HepG2 (cell line): ENCODE measurements around the gene LYZL6. TPM values are rescaled to one million over a fixed set of nuclear protein-coding genes. Genes with fewer than 3 reads are reported as not detected.

Source experiments
- ATAC-seq: fragments of 200-7000 bp; cut with Tn5 transposase; 3 replicates; pipeline ENCODE4 v1.9.1; 2020; ENCODE audit warnings: mild to moderate bottlenecking, moderate library complexity
- BruUV-seq: library from RNA; stranded (reverse); fragments of 400-500 nt; replicated peaks from 2 replicates; lab custom pipeline; 2021; lab: Mats Ljungman, UMichigan
- CTCF ChIA-PET: fragments of 300-600 bp; formaldehyde crosslinking; extraction: SDS; loops from one replicate; lab custom pipeline; 2021; ENCODE audit warnings: low total read pairs, inconsistent platforms, low intra/inter-chr PET ratio; lab: Yijun Ruan, JAX
- POLR2A ChIA-PET: fragments of 350-600 bp; sonication (Branson Sonifier 250); formaldehyde crosslinking; loops from one replicate; lab custom pipeline; 2020; ENCODE audit warnings: antibody characterized with exemption, inconsistent platforms; lab: Yijun Ruan, JAX
- DNase-seq: peaks from one replicate; pipeline ENCODE4 v3.0.0-alpha.2; 2015; ENCODE audit warnings: low spot score
- FAIRE-seq: peaks from 3 replicates; lab custom pipeline; 2011; peaks lifted over from hg19 to GRCh38; lab: Jason Lieb, UNC
- H2AFZ ChIP-seq: one replicate; pipeline ENCODE4 v1.6.1; 2011; ENCODE audit warnings: low read length, inconsistent platforms
- H3K27ac ChIP-seq: fragments of 300-600 bp; 3 replicates; pipeline ENCODE4 v1.8.0; 2011; ENCODE audit warnings: mixed run types, mild to moderate bottlenecking, mixed read lengths, low read length, inconsistent platforms; ENCODE audit not compliant: insufficient read depth; ENCODE audit errors: extremely low read length
- H3K27me3 ChIP-seq, 2 experiments: fragments of 200-600 bp in 1 of 2; 2 replicates in 1 of 2; 3 replicates in 1 of 2; pipeline versions ENCODE4 v1.6.0 to v1.8.0; 2011; ENCODE audit warnings: low read length in 2 of 2, mild to moderate bottlenecking in 2 of 2, moderate library complexity in 2 of 2, inconsistent platforms in 1 of 2; ENCODE audit not compliant: insufficient read depth in 2 of 2, control insufficient read depth in 1 of 2
- H3K36me3 ChIP-seq, 2 experiments: fragments of 200-600 bp in 1 of 2; replicated peaks in 1 of 2; 2 replicates in 1 of 2; 3 replicates in 1 of 2; pipeline versions ENCODE4 v1.5.1 to v1.8.0; 2011; ENCODE audit warnings: low read length in 2 of 2, inconsistent platforms in 1 of 2; ENCODE audit not compliant: insufficient read depth in 2 of 2, control insufficient read depth in 1 of 2
- H3K4me1 ChIP-seq: 2 replicates; pipeline ENCODE4 v1.5.1; 2012; ENCODE audit warnings: low read length, inconsistent platforms; ENCODE audit not compliant: insufficient read depth
- H3K4me2 ChIP-seq: 2 replicates; pipeline ENCODE4 v1.6.0; 2011; ENCODE audit warnings: low read depth, low read length, inconsistent platforms
- H3K4me3 ChIP-seq, 3 experiments: fragments of 200-600 bp in 1 of 3; sonication (generic), shearing (Covaris generic) in 1 of 3; replicated peaks in 1 of 3; 2 replicates each; pipeline ENCODE4 v1.5.1; 2011 to 2016; ENCODE audit warnings: low read length in 3 of 3, inconsistent platforms in 2 of 3, low read depth in 2 of 3, mild to moderate bottlenecking in 2 of 3, control low read depth in 1 of 3, mixed read lengths in 1 of 3; ENCODE audit not compliant: insufficient read depth in 1 of 3
- H3K79me2 ChIP-seq: one replicate; pipeline ENCODE4 v1.6.1; 2011; ENCODE audit warnings: low read length, inconsistent platforms; ENCODE audit not compliant: insufficient read depth
- H3K9ac ChIP-seq: 2 replicates; pipeline ENCODE4 v1.6.0; 2011; ENCODE audit warnings: mild to moderate bottlenecking, low read depth, low read length, inconsistent platforms; ENCODE audit not compliant: insufficient read depth
- H3K9me3 ChIP-seq: 2 replicates; pipeline ENCODE4 v1.5.1; 2012; ENCODE audit warnings: mild to moderate bottlenecking, low read length
- H4K20me1 ChIP-seq: 2 replicates; pipeline ENCODE4 v1.6.0; 2011; ENCODE audit warnings: inconsistent platforms, mild to moderate bottlenecking, low read length, moderate library complexity; ENCODE audit not compliant: insufficient read depth
- HNF4G ChIP-seq, 2 experiments: sonication (generic) in 1 of 2; formaldehyde crosslinking in 1 of 2; IDR thresholded peaks; 2 replicates each; pipeline versions ENCODE4 v1.4.0 to v1.6.1; 2011 to 2020; ENCODE audit warnings: borderline replicate concordance in 2 of 2, low read depth in 2 of 2, mild to moderate bottlenecking in 2 of 2, low read length in 1 of 2, missing genetic modification reagents in 1 of 2, moderate library complexity in 1 of 2
- HNRNPK ChIP-seq: fragments of 200-400 bp; formaldehyde crosslinking; IDR thresholded peaks from 2 replicates; pipeline ENCODE4 v1.6.1; 2018; ENCODE audit warnings: low read length, low read depth, moderate library complexity, mild to moderate bottlenecking; ENCODE audit not compliant: poor library complexity, severe bottlenecking
- MAFF ChIP-seq: IDR thresholded peaks from 2 replicates; pipeline ENCODE4 v1.6.1; 2011; ENCODE audit warnings: low read depth, low read length, improper control_type of control experiment
- MAFK ChIP-seq, 2 experiments: IDR thresholded peaks in 1 of 2; conservative IDR thresholded peaks in 1 of 2; 2 replicates each; pipeline ENCODE4 v1.6.1; 2011; ENCODE audit warnings: improper control_type of control experiment in 2 of 2, low read length in 2 of 2
- PAF1 ChIP-seq: IDR thresholded peaks from 2 replicates; pipeline ENCODE4 v1.6.1; 2016; ENCODE audit warnings: missing genetic modification reagents, missing compliant biosample characterization
- RARA ChIP-seq: IDR thresholded peaks from 2 replicates; pipeline ENCODE4 v1.6.1; 2016; ENCODE audit warnings: missing genetic modification reagents, missing compliant biosample characterization
- SALL1 ChIP-seq: sonication (generic); formaldehyde crosslinking; IDR thresholded peaks from 2 replicates; pipeline ENCODE4 v1.8.0; 2022; ENCODE audit warnings: mild to moderate bottlenecking, missing genetic modification reagents
- ZNF3 ChIP-seq: IDR thresholded peaks from 2 replicates; pipeline ENCODE4 v1.7.0; 2017; ENCODE audit warnings: inconsistent platforms
- ZNF431 ChIP-seq: sonication (generic); formaldehyde crosslinking; IDR thresholded peaks from 2 replicates; pipeline ENCODE4 v1.9.0; 2022; ENCODE audit warnings: missing genetic modification reagents, low read depth, mild to moderate bottlenecking, borderline replicate concordance
- ZNF501 ChIP-seq: sonication (generic); formaldehyde crosslinking; IDR thresholded peaks from 2 replicates; pipeline ENCODE4 v1.5.1; 2020; ENCODE audit warnings: mild to moderate bottlenecking, moderate library complexity, missing genetic modification reagents
- ZNF639 ChIP-seq: conservative IDR thresholded peaks from 2 replicates; pipeline ENCODE4 v1.6.1; 2018; ENCODE audit warnings: missing genetic modification reagents
- WGBS: methylation state at CpG from one replicate; pipeline ENCODE4 v1.1.6; 2017; ENCODE audit warnings: low lambda C conversion rate; 5-methylcytosine and 5-hydroxymethylcytosine counted together
- in situ Hi-C: cut with HindIII; loops from 2 replicates; pipeline ENCODE4 v1.10.0; 2017; ENCODE audit warnings: low pct_unique_long_range_greater_than_20kb; ENCODE audit not compliant: extremely low pct_ligation_motif_present
- intact Hi-C: fragments of 100-400 bp; cut with micrococcal nuclease; formaldehyde crosslinking; loops from one replicate; pipeline ENCODE4 v1.10.0; 2022; ENCODE audit not compliant: unreplicated experiment
- polyA plus RNA-seq, 8 experiments: library from polyadenylated mRNA; depleted of rRNA in 3 of 8; stranded (reverse) in 7 of 8; unstranded in 1 of 8; fragments of >200 nt; fragmentation: Illumina TruSeq in 4 of 8; extraction: Trizol in 4 of 8; gene quantifications; 2 replicates each; pipeline versions ENCODE4 v1.2.1 to v1.2.3, GENCODE V29; 2011 to 2016; ENCODE audit warnings: low read depth in 4 of 8, missing spikeins in 1 of 8, mixed read lengths in 1 of 8; ENCODE audit not compliant: insufficient read depth in 1 of 8
- total RNA-seq, 5 experiments: library from RNA; depleted of rRNA; stranded (reverse); fragments of >200 nt; fragmentation: Illumina TruSeq; extraction: Trizol; gene quantifications; 2 replicates each; pipeline ENCODE4 v1.2.3, GENCODE V29; 2016; ENCODE audit warnings: low read depth in 1 of 5

Gene LYZL6
- total and polyA plus RNA-seq, 2 of the 13 experiments (the other 11 are each of a cell fraction or from before 2014, with no cell fraction given) = not detected

- Histone ChIP-seq H3K36me3 (peaks cover 0 to 5% of the 10 kb centered on the region in 2 experiments; a peak in 2 of 5 replicates), H3K27ac (no peak overlapping the region), H3K9ac (no peak overlapping the region), H3K9me3 (no peaks in the 10 kb centered on the region), H3K4me3 (no peak overlapping the region), H3K79me2 (no peaks in the 10 kb centered on the region), H4K20me1 (no peaks in the 10 kb centered on the region), H3K27me3 (no peaks in the 10 kb centered on the region; a peak in 1 of 5 replicates), H2AFZ (no peak overlapping the region), H3K4me1 (peaks cover 56% of the 10 kb centered on the region), H3K4me2 (no peak overlapping the region)
- CTCF ChIA-PET = no interaction called here
- in situ Hi-C loops = no loop called here
- FAIRE-seq = no peak
- intact Hi-C loops = no loop called here
- no peak for DNase-seq
- no peak for ATAC-seq
- WGBS = 85% methylated on average over 3 of the region's 6 CpGs
- no TSS peak for BruUV-seq
- peak; percentile 61 to 75 for TF ChIP-seq MAFK (conservative IDR thresholded peaks at IDR 0.05 in 1 of 2, IDR thresholded peaks at IDR 0.05 in 1 of 2; ENCODE audit: low read length in 2 of 2)
- peak; percentile 42; the same call in 1 of the 2 replicates for TF ChIP-seq MAFF
- no peak for TF ChIP-seq PAF1
- POLR2A ChIA-PET = interaction anchor here (1.2 to 5.3 kb wide), 2 partner anchors 16 kb away, joined by 4 to 131 read pairs; partner anchors contain the start of gene CCL15
Observed at GRCh38 chr17:35984140-35984539, 40.6 kb upstream of the LYZL6 start.

- Histone ChIP-seq H3K9me3 (no peaks in the 10 kb centered on the region), H3K4me3 (no peak overlapping the region), H3K4me2 (peak overlapping the region; percentile 87; the same call in 1 of the 2 replicates), H3K4me1 (peaks cover 71% of the 10 kb centered on the region), H4K20me1 (no peaks in the 10 kb centered on the region), H3K27ac (peak overlapping the region; percentile 4), H3K79me2 (no peaks in the 10 kb centered on the region), H2AFZ (no peak overlapping the region), H3K27me3 (no peaks in the 10 kb centered on the region; a peak in 1 of 5 replicates)
- DNase-seq = no peak
- POLR2A ChIA-PET = interaction anchor here (0.8 to 5.3 kb wide), 14 partner anchors 8 to 563 kb away, joined by 3 to 197 read pairs (median 10); partner anchors contain the start of genes CCL15 and TAF15
- intact Hi-C loops (no loop called here), in situ Hi-C loops (no loop called here)
- FAIRE-seq = no peak
- BruUV-seq = no TSS peak
- peak; percentile 5; the same call in 2 of the 3 replicates for ATAC-seq
- 0 out of 2 replicates have a peak, but pooled peaks have one; percentile 2 for TF ChIP-seq ZNF639 (CRISPR knock-in tag)
- TF ChIP-seq HNRNPK = peak; percentile 80
- no peak for TF ChIP-seq RARA (CRISPR knock-in tag)
- TF ChIP-seq HNF4G (IDR thresholded peaks at IDR 0.05; ENCODE audit: borderline replicate concordance, low read depth, low read length) = no peak
- TF ChIP-seq HNF4G (CRISPR knock-in tag; IDR thresholded peaks at IDR 0.05; ENCODE audit: borderline replicate concordance, low read depth) = 0 out of 2 replicates have a peak, but pooled peaks have one; percentile 1
- no peak for TF ChIP-seq SALL1 (CRISPR knock-in tag)
- TF ChIP-seq ZNF431 (CRISPR knock-in tag) = 0 out of 2 replicates have a peak, but pooled peaks have one; percentile 4
- TF ChIP-seq ZNF501 (CRISPR knock-in tag) = 0 out of 2 replicates have a peak, but pooled peaks have one; percentile 28
- TF ChIP-seq ZNF3 = no peak
- TF ChIP-seq, all 625 proteins: peak for 5
- CTCF ChIA-PET = interaction anchor here (1.0 to 2.0 kb wide), 6 partner anchors 13 to 166 kb away, joined by 3 to 18 read pairs (median 6); no protein-coding TSS in a partner anchor
- Histone ChIP-seq H3K36me3 (peaks cover 0 to 3% of the 10 kb centered on the region in 2 experiments; a peak in 1 of 5 replicates), H3K9ac (no peak overlapping the region)
- WGBS = 82% methylated on average over 3 of the region's 3 CpGs
Observed at GRCh38 chr17:35982409-35983191, 39.1 kb upstream of the LYZL6 start.
